ENCODE data around the gene HIP1. TPM values are rescaled to one million over a fixed set of nuclear protein-coding genes. Genes with fewer than 3 reads are reported as not detected.
A peak's percentile ranks its signal among the peaks of the same experiment; 100 is the strongest.
"Not testable (repeated sequence)": the region's sequence is repeated elsewhere in the genome, so short reads cannot be mapped to it uniquely, and the experiment has no call there.

The HIP1 gene
- total RNA-seq (2022) (8.3 and 10.7 TPM in 2 replicates), Bru-seq, nascent RNA (percentile 37 among the genes with signal in this experiment), BruChase-seq, experiment 1, labeled RNA remaining after a 6-hour chase (percentile 45 among the genes with signal in this experiment), BruChase-seq, experiment 2, labeled RNA remaining after a 2-hour chase (percentile 43 among the genes with signal in this experiment)
- long read RNA-seq, full-length matches to known transcripts, result 3 of 4 reads
- long read RNA-seq, partial matches to known transcripts, result 0 of 4 reads
- long read RNA-seq, other reads (novel, unspliced or antisense), result 1 of 4 reads

- peak within 1 kb of the TSS; percentile 33 for H3K27ac Mint-ChIP-seq (ENCODE audit: unreplicated experiment)
- H3K4me1 Mint-ChIP-seq (ENCODE audit: low read depth, unreplicated experiment), result peaks cover 11% of the 10 kb centered on the region
- H3K27me3 Mint-ChIP-seq (ENCODE audit: unreplicated experiment), result peaks cover 9% of the 10 kb centered on the region
- H3K4me3 Mint-ChIP-seq (ENCODE audit: low read depth, unreplicated experiment), result peak within 1 kb of the TSS; percentile 88
- no peak for TF ChIP-seq CTCF (IDR thresholded peaks at IDR 0.05; ENCODE audit: unreplicated experiment)
- peaks cover 3% of the 10 kb centered on the region for H3K9me3 Mint-ChIP-seq (ENCODE audit: low read depth, unreplicated experiment)
- CTCF ChIA-PET, result interaction anchor here (2.0 kb wide), 1 partner anchor 10 kb away, joined by 8 read pairs; no protein-coding TSS in a partner anchor
- no TSS peak for BruUV-seq (replicated peaks)
- intact Hi-C loops (cut with micrococcal nuclease; ENCODE audit: unreplicated experiment), result loop anchor here (5.0 kb wide), 1 partner anchor 36 kb away; no protein-coding TSS in a partner anchor
- H3K36me3 Mint-ChIP-seq (ENCODE audit: insufficient read depth, unreplicated experiment), result peaks cover 25% of the 10 kb centered on the region
- no peak for DNase-seq
Measured at GRCh38 chr7:75738604-75738974, at the start of gene HIP1. TSS of gene HIP1 (minus strand) at chr7:75738941. CDS start at chr7:75738920, 21 bp downstream.

GRCh38 chr7:75788154-75788847 lies 49.6 kb upstream of the HIP1 start:
- H3K4me3 Mint-ChIP-seq (ENCODE audit: low read depth, unreplicated experiment); H3K27ac Mint-ChIP-seq (ENCODE audit: unreplicated experiment); DNase-seq; BruUV-seq (replicated peaks); H3K36me3 Mint-ChIP-seq (ENCODE audit: insufficient read depth, unreplicated experiment); intact Hi-C loops (cut with micrococcal nuclease; ENCODE audit: unreplicated experiment); CTCF ChIA-PET; H3K9me3 Mint-ChIP-seq (ENCODE audit: low read depth, unreplicated experiment); H3K4me1 Mint-ChIP-seq (ENCODE audit: low read depth, unreplicated experiment): not testable (repeated sequence)
- peaks cover 13% of the 10 kb centered on the region for H3K27me3 Mint-ChIP-seq (ENCODE audit: unreplicated experiment)

GRCh38 chr7:75783058-75783457 lies 44.3 kb upstream of the HIP1 start:
- BruUV-seq (replicated peaks); intact Hi-C loops (cut with micrococcal nuclease; ENCODE audit: unreplicated experiment); H3K27ac Mint-ChIP-seq (ENCODE audit: unreplicated experiment); H3K9me3 Mint-ChIP-seq (ENCODE audit: low read depth, unreplicated experiment); H3K4me3 Mint-ChIP-seq (ENCODE audit: low read depth, unreplicated experiment); H3K4me1 Mint-ChIP-seq (ENCODE audit: low read depth, unreplicated experiment); H3K36me3 Mint-ChIP-seq (ENCODE audit: insufficient read depth, unreplicated experiment); DNase-seq: not testable (repeated sequence)
- peaks cover 46% of the 10 kb centered on the region for H3K27me3 Mint-ChIP-seq (ENCODE audit: unreplicated experiment)
- CTCF ChIA-PET, result interaction anchor here (0.6 kb wide), 1 partner anchor 520 kb away, joined by 3 read pairs; no protein-coding TSS in a partner anchor

- H3K9me3 Mint-ChIP-seq (ENCODE audit: low read depth, unreplicated experiment); H3K4me3 Mint-ChIP-seq (ENCODE audit: low read depth, unreplicated experiment); CTCF ChIA-PET; BruUV-seq (replicated peaks); DNase-seq; H3K4me1 Mint-ChIP-seq (ENCODE audit: low read depth, unreplicated experiment); H3K27ac Mint-ChIP-seq (ENCODE audit: unreplicated experiment); H3K36me3 Mint-ChIP-seq (ENCODE audit: insufficient read depth, unreplicated experiment); intact Hi-C loops (cut with micrococcal nuclease; ENCODE audit: unreplicated experiment): not testable (repeated sequence)
- peaks cover 46% of the 10 kb centered on the region for H3K27me3 Mint-ChIP-seq (ENCODE audit: unreplicated experiment)
Measured at GRCh38 chr7:75780647-75781273, 42.0 kb upstream of the HIP1 start.

GRCh38 chr7:75779516-75779915 lies 40.8 kb upstream of the HIP1 start:
- peaks cover 46% of the 10 kb centered on the region for H3K27me3 Mint-ChIP-seq (ENCODE audit: unreplicated experiment)
- H3K36me3 Mint-ChIP-seq (ENCODE audit: insufficient read depth, unreplicated experiment); intact Hi-C loops (cut with micrococcal nuclease; ENCODE audit: unreplicated experiment); H3K9me3 Mint-ChIP-seq (ENCODE audit: low read depth, unreplicated experiment); H3K4me3 Mint-ChIP-seq (ENCODE audit: low read depth, unreplicated experiment); BruUV-seq (replicated peaks); H3K4me1 Mint-ChIP-seq (ENCODE audit: low read depth, unreplicated experiment); DNase-seq; H3K27ac Mint-ChIP-seq (ENCODE audit: unreplicated experiment); CTCF ChIA-PET: not testable (repeated sequence)

GRCh38 chr7:75779035-75779434 lies 40.3 kb upstream of the HIP1 start:
- H3K36me3 Mint-ChIP-seq (ENCODE audit: insufficient read depth, unreplicated experiment); H3K4me1 Mint-ChIP-seq (ENCODE audit: low read depth, unreplicated experiment); DNase-seq; H3K27ac Mint-ChIP-seq (ENCODE audit: unreplicated experiment); BruUV-seq (replicated peaks); CTCF ChIA-PET; intact Hi-C loops (cut with micrococcal nuclease; ENCODE audit: unreplicated experiment); H3K9me3 Mint-ChIP-seq (ENCODE audit: low read depth, unreplicated experiment); H3K4me3 Mint-ChIP-seq (ENCODE audit: low read depth, unreplicated experiment): not testable (repeated sequence)
- peaks cover 46% of the 10 kb centered on the region for H3K27me3 Mint-ChIP-seq (ENCODE audit: unreplicated experiment)
